HS-5 (cell line): ENCODE results near the gene CEP19.

ENCODE experiments used
- DNase-seq: peaks from one replicate; pipeline ENCODE4 v3.0.0-alpha.2; 2012; ENCODE audit warnings: low read depth

CEP19 gene

GRCh38 chr3:196708467-196708866 lies 3.6 kb downstream of the CEP19 start:
- no peak for DNase-seq

DNA sequence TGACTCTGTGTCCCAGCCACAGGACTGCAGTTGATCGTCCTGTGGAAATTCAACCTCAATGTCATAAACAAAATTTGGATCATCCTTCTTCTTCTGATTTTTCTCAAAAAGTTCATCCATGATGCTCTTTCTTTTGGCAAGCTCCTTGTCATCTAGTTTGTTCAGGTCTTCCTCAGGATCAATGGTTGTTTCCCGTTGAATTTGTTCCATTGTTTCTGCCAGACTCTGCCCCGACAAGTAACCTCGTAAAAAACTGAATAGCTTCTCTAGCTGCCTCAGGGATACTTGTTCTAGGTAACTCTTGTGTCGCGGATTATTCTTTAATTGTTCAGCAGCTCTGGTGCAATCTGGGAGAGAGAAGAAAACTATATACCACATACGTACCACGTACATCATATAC lies 4.5 kb downstream of the CEP19 start:
- DNase-seq, result no peak

GRCh38 chr3:196706731-196707130 lies 5.3 kb downstream of the CEP19 start:
- no peak for DNase-seq

DNA sequence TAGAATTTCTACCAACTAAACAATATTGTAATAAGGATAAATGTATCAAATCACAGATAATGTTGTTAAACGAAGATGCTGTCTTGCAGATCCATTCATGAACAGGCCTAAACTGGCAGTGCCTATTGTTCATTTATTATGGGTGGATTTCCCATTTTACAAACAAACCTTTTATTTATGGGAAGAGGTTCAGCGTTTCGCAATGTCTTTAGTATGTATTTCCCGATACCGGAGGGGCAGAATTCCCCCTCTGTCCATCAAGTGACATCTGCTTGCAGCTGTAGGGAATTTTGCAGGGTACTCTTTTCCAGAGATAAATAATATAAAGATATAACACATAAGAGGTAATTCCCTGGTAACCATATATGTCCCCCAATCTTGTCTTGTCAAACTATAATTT lies 5.7 kb downstream of the CEP19 start:
- DNase-seq, result no peak

DNA sequence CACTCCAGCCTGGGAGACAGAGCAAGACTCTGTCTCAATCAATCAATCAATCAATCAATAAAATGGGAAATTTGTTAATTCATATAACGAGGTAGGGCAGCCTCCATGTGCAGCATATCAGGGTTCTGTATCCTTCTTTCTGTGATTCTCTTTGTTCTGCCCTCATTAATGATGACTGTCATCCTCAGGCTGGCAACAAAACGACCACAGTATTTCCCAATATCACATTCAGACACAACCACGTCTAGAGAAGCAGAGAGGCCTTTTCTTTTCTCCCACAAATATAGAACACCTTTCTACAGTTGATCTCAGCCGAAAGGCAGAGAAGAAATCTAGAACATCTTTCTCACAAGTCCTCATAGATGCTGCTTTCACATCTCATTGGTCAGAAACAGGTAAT lies 11.2 kb downstream of the CEP19 start:
- DNase-seq, result no peak

DNA sequence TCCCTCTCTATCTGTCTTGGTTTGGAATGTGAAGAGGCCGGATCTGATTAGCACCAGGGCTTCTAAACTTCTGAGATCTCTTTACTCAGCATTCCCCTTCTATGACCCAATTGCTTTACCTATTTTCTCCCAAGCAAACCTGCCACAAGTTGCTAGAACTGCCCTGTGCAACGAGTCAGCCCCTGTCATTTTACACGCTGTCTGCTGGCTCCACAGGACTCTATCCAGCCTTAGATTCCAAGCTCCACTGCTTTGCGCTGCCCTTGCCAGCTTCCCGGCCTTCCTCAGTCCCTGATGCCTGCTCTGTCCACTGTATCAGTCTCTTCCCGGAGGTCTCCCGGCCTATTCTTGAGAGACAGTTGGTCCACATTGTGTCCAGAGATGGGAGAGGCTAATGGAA lies 12.3 kb downstream of the CEP19 start:
- DNase-seq, result no peak

DNA sequence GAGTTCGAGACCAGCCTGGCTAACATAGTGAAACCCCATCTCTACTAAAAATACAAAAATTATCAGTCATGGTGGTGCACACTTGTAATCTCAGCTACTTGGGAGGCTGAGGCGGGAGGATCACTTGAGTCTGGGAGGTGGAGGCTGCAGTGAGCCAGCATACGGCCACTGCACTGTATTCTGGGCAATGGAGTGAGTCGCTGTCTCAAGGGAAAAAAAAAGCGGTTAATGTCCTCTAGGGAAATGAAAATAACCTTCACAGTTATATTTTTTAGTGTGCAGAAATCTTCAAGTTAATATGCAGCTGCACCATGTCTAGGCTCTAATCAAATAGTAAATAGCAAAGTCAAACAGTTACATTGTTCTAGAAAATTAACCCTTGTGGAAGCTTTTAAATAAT lies 14.8 kb downstream of the CEP19 start:
- no peak for DNase-seq

DNA sequence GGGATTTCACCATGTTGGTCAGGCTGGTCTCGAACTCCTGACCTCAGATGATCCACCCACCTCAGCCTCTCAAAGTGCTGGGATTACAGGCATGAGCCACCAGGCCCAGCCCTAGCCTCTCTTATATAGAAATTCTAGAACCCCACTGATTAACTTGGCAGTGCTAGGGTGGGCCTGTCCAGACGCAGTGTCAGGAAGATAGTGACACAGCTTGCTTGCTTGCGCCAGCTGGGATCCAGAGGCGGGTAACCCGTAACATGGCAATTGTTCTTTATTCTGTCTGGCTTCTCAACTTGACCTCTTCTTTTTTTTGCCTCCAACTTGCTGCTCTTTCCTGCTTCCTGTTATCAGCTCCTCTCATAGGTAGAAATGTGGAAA lies 16.2 kb downstream of the CEP19 start:
- DNase-seq, result no peak

DNA sequence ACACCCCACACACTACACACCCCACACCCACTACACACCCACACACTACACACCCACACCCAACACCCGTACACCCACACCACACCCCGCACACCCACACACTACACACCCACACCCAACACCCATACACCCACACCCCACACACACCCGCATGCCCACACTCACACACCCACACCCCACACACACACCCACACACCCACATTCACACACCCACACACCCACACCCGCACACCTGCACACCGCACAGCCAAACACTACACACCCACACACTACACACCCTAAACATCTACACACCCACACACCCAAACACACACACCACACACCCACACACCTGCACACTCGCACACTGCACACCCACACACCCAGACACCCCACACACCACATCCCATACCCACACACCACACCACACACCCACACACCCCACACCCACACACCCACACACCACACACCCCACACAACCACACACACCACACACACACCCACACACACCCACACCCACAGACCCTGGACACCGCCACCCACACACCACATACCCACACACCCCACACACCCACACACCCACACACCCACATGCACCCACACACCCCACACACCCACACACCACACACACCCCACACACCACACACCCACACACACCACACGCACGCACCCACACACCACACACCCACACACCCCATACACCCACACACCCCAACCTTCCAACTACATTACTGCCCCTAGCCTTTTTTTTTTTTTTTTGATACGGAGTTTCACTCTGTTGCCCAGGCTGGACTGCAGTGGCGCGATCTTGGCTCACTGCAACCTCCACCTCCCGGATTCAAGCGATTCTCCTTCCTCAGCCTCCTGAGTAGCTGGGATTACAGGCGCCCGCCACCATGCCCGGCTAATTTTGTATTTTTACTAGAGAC lies 16.9 kb downstream of the CEP19 start:
- DNase-seq, result no peak

DNA sequence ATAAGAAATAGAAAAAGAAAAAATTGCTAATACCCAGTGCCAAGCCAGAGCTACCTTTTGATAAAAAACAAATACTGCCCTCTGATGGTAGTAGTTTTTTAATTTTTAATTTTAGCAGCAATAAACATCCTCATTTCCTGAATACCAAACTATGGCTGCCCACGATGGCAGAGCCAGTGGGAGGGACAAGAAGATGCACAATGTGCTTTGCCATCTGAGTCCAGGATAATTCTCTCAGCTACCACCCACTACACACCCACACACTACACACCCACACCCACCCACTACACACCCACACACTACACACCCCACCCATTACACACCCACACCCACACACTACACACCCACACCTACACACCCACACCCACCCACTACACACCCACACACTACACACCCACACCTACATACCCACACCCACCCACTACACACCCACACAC lies 17.8 kb downstream of the CEP19 start:
- no peak for DNase-seq

DNA sequence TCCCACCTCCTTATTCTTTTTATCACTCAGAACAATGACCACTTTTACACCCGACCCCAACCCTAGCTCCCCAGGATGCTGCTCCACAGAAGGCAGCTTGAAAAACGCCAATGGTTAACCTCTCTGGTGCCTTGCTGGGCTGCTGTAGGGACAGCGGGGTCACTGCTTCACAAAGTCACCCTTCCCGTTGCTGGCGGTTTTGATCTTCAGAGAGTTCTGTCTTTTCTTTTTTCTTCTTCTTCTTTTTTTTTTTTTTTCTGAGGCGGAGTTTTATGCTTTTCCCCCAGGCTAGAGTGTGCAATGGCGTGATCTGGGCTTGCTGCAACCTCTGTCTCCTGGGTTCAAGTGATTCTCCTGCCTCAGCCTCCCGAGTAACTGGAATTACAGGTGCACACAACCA lies 20.7 kb downstream of the CEP19 start:
- DNase-seq, result no peak

DNA sequence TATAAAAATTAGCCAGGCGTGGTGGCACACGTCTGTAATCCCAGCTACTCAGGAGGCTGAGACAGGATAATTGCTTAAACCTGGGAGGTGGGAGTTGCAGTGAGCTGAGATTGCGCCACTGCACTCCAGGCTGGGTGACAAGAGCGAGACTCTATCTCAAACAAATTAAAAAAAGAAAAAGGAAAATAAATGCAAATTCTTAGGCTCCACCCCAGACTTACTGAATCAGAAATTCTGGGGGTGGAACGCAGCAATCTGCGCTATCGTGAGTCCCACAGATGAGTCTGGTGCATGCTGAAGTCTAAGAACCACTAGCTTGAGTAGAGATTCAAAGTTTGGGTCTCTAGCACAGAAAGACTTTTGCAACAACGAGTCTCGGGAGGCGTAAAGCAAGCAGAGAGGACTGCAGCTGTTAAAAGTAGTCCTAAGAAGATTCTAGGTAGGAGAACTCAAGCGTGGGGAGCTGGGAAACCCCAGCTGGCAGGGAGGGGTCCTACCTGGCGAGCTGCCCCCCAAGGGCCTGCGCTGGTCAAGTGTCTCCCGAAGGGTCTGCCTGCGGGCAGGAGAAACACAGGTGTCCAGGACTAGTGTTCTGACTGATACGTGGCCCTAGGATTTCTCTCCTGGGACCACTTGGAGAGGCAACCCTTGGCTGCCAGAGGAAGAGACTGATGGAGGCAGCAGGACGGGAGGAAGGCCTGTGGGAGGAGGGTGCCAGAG lies 21.9 kb downstream of the CEP19 start:
- no peak for DNase-seq

GRCh38 chr3:196688349-196688748 lies 23.7 kb downstream of the CEP19 start:
- peak; percentile 54 for DNase-seq

DNA sequence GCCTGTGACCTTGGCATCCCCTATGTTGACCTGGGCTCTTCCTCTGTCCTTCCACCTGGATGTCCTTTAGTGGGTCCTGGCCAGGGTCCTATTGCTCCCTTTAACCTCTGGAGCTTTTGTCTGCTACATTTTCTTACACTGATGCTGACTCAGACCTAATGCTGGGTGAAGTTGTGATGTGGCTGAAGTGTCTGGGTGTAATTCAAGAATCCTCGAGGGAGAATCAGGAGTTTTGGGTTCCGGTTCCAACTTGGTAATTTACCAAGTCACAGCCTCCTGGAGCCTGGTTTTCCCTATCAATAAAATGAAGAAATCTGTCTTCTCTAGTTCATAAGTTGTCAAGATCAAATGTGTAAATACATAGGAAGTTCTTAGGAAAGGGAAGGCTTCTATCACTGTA lies 25.6 kb downstream of the CEP19 start:
- no peak for DNase-seq

DNA sequence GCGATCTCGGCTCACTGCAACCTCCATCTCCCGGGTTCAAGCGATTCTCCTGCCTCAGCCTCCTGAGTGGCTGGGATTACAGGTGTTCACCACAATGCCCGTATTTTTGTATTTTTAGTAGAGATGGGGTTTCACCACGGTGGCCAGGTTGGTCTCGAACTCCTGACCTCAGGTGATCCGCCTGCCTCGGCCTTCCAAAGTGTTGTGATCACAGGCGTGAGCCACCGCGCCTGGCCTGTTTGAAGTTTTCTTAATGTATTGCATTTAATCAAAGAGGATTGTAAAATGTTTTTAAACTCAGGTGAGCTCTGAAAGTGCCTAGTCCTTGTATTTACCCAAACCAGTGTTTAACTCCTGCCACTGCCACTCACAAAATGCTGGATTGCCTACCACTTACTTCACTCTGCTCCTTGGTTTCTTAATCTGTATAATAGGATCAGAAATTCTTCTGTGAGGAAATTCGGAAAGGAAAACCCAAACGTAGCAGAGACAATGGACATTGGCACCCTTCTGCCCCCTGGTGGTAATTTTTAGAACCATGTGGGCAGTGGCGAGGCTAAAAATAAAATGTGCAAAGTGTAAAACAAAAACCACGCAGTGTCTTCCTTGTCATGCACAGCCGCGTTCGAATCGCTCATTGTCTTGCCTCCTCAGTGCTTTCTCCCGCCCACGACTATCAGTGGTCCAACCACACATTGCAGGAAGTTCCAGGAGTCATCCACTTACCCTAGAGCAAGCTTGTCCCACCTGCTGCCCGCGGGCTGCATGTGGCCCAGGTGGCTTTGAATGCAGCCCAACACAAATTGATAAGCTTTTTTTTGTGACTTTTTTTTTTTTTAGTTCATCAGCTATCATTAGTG lies 27.3 kb downstream of the CEP19 start:
- DNase-seq, result peak; percentile 28

GRCh38 chr3:196677931-196678330 lies 34.1 kb downstream of the CEP19 start:
- DNase-seq, result no peak

- no peak for DNase-seq
Observed at GRCh38 chr3:196677353-196677752, 34.7 kb downstream of the CEP19 start.

DNA sequence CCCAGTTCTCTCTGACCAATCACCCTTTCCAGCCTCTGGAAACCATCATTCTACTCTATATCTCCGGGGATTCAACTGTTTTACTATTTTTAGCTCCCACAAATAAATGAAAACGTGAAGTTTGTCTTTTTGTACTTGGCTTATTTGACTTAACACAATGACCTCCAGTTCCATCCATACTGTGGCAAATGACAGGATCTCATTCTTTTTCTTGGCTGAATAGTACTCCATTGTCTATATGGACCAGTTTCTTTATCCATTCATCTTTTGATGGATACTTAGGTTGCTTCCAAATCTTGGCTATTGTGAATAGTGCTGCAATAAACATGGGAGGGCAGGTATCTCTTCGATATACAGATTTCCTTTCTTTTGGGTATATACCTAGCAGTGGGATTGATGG lies 38.4 kb downstream of the CEP19 start:
- DNase-seq, result no peak

- no peak for DNase-seq
Observed at GRCh38 chr3:196670339-196670738, 41.7 kb downstream of the CEP19 start.

- no peak for DNase-seq
Observed at GRCh38 chr3:196667056-196667825, 44.8 kb downstream of the CEP19 start.

DNA sequence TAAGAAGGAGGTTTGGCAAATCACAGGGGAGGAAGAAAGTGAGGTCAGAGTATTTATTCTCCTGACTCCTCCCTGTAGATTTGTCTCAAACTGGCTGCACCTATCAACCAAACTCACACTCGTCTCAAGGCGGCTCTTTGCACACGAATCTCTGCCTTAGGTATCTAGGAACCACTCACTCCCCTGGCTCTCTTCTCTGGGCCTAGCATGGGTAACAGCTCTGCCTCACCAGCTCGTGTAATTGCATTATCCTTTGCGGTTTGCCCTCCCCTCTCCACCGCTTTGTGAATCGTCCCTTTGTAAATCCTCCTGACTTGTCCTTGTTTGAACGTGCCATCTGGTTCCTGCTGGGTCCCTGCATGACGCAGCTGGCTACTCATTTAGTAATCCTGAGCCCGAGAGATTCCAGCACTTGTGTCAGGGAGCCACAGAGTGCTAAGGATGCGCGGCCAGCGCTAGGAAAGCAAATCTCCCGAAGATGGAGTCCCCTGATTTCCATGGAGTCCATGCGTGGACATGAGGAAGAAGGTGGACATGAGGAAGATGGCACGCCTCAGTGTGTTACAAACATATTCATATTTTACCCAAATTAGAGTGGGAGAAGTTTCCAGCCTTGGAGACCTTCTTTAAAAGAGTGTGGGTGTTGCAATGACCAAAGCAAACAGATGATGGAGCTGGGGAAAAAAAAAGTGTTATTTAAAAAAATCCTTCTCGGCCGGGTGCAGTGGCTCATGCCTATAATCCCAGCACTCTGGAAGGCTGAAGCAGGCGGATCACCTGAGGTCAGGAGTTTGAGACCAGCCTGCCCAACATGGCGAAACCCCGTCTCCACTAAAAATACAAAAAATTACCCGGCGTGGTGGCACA lies 45.8 kb downstream of the CEP19 start:
- DNase-seq, result peak; percentile 23
